Ishikawa (cell line): Measurements from ENCODE around the gene NR5A2.

Experiments used
- CREB1 ChIP-seq: IDR thresholded peaks from 2 replicates; pipeline ENCODE4 v1.6.1; 2012; ENCODE audit warnings: low read depth
- YY1 ChIP-seq: IDR thresholded peaks from 2 replicates; pipeline ENCODE4 v1.6.1; 2012; ENCODE audit warnings: low read depth

GRCh38 chr1:200096774-200097173 lies 69.3 kb downstream of the NR5A2 start:
- TF ChIP-seq CREB1: no peak
- TF ChIP-seq YY1: no peak
